ENCODE data around the gene INPP4B.

Gene INPP4B

GRCh38 chr4:142741995-142742394, 104.1 kb downstream of the INPP4B start:
- no peak for DNase-seq (ENCODE audit: low read depth in 2 of 2, low spot score in 1 of 2)

- DNase-seq (ENCODE audit: low read depth in 2 of 2, low spot score in 1 of 2) = no peak
Observed at GRCh38 chr4:142728233-142728632, 117.9 kb downstream of the INPP4B start.

GRCh38 chr4:142727149-142727548, 119.0 kb downstream of the INPP4B start:
- DNase-seq (ENCODE audit: low read depth in 2 of 2, low spot score in 1 of 2) = no peak

GRCh38 chr4:142725886-142726285, 120.2 kb downstream of the INPP4B start:
- DNase-seq (ENCODE audit: low read depth in 2 of 2, low spot score in 1 of 2) = no peak

- no peak for DNase-seq (ENCODE audit: low read depth in 2 of 2, low spot score in 1 of 2)
Observed at GRCh38 chr4:142721187-142721586, 124.9 kb downstream of the INPP4B start.

- no peak for DNase-seq (ENCODE audit: low read depth in 2 of 2, low spot score in 1 of 2)
Observed at GRCh38 chr4:142719854-142720541, 126.1 kb downstream of the INPP4B start.

DNA sequence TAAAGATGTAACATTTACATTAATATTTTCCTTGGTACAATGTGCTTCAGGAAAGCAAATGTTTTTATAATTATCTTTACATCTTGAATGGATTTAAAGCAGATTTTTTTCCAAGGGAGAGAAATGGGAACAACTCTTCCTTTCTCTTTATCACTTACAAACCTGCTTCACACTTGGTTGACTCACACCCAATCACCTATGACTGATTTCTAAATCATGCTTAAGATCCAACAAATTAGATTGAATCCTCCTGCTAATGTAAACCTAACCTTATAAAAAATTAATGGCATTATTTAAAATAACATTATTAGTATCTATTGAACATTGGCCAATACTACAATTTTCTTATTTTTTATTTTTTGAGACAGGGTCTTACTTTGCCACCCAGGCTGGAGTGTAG, 127.1 kb downstream of the INPP4B start:
- no peak for DNase-seq (ENCODE audit: low read depth in 2 of 2, low spot score in 1 of 2)

- DNase-seq (ENCODE audit: low read depth in 2 of 2, low spot score in 1 of 2) = no peak
Observed at GRCh38 chr4:142715727-142716126, 130.4 kb downstream of the INPP4B start.

DNA sequence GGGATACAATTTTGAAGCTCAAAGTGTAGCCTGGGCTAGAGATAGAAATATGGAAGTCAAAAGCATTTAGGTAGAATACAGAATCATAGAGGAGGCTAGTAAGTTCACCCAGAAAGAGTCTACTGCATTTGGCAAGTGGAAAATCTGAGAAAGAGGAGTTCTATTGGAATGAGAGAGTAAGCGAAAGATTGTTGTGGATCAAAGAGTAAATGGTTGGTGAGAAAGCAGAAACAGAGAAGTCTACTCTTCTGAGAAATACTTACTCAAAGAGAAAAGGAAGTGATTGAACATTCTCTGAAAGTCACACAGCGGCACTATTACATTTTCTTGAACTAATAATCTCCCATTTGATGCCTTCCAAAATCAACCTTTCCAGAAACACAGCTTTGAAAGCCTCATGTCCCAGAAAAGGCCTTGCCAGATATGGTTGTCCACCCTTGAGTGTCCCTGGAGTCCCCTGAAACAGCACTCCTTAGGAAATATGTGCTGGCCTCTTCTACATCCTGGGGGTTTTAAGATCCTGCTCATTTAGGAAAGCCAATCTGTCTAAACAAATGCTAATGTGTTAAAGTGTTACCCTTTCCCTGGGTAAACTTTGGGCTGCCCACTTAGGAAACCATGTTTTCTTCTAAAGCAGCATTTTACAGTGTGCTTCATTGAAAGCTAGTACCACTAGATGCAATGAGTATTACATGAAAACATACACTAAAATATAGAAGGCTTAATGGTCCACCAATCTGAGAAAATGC, 132.6 kb downstream of the INPP4B start:
- DNase-seq (ENCODE audit: low read depth in 2 of 2, low spot score in 1 of 2) = no peak

DNA sequence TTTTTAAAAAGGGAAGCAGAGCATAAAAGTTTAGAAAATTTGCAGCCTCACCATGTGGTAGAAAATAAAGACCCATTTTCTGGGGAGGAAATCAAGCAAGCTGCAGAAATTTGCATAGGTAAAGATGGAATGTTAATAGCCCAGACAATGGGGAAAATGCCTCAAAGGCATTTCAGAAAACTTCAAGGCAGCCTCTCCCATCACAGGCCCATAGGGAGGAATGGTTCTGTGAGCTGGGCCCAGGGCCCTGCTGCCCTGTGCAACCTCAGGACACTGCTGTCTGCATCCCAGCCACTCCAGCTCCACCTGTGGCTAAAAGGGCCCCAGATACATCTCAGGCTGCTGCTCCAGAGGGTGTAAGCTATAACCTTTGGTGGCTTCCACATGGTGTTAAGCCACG, 137.9 kb downstream of the INPP4B start:
- DNase-seq (ENCODE audit: low read depth in 2 of 2, low spot score in 1 of 2) = no peak

DNA sequence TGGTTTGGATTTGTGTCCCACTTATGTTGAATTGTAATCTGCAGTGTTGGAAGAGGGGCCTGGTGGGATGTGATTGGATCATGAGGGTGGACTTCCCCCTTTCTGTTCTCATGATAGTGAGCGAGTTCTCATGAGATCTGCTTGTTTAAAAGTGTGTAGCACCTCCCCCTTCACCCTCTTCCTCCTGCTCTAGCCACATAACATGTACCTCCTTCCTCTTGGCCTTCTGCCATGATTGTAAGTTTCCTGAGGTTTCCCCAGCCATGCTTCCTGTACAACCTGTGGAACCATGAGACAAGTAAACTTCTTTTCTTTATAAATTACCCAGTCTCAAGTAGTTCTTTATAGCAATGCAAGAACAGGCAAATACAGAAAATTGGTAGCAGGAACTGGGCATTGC, 138.7 kb downstream of the INPP4B start:
- no peak for DNase-seq (ENCODE audit: low read depth in 2 of 2, low spot score in 1 of 2)

DNA sequence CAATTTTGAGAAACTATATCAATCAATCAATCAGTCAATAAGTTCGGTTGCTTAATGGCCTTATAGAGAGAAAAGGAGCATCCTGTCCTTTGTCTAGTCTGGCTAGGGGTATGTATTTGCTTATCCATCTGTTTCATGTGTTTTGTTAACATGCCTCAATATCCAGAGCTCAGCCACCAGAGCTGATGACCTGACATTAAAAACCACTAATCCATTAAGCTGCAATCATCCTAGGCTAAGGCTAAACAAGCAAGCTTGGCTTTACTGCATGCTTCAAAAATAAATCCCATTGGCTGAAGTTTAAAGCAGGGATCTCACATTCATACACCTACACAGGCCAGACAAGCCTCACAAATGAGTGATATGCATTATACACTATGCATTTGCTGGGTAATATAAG, 139.7 kb downstream of the INPP4B start:
- no peak for DNase-seq (ENCODE audit: low read depth in 2 of 2, low spot score in 1 of 2)

GRCh38 chr4:142705820-142706219, 140.3 kb downstream of the INPP4B start:
- DNase-seq (ENCODE audit: low read depth in 2 of 2, low spot score in 1 of 2) = no peak

DNA sequence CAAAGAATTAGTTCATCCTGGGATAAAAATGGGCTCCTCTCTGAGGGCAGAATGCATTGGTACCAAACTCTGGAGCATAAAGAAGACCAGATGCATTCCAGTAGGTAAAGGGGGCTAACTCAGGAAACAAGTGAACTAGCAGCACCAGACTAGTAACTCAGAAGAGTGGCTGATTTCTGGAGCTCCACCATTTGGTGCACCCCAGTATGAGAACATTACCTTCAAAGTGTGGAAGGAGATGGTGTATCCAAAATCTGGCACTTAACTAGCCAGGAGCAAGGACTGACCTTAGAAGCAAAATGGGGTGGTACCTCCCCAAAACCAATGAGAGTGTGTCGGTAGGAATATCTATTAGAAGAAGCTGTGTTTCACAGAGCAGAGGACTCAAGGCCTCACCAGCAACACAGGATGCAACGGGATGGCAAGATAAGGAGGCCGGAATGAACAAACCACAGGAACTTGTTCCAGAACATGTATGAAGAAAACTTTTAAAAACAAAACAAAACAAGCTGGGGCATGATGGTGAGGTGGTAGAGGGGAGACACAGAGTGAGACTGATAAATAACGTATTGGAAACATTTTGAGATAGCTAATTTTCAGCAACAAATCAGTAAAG, 142.3 kb downstream of the INPP4B start:
- no peak for DNase-seq (ENCODE audit: low read depth in 2 of 2, low spot score in 1 of 2)

DNA sequence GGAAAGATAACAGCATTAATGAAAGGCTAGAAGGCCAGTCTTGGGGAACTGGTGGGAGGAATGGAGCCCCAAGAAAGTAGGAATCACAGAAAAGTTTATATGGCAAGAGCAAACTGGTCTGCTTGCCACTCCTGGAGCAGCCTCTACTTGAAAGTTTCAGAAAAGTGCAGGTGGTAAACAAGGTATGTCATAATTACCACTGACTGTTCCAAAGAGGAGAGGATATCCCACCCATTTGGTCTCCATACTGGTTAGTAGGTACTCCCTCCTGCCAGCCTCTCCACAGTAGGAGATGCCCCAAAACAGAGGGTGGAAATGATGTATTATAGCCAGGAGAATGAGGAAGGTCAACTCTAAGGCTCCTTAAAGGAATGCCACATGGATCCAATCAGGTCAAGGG, 145.1 kb downstream of the INPP4B start:
- no peak for DNase-seq (ENCODE audit: low read depth in 2 of 2, low spot score in 1 of 2)

DNA sequence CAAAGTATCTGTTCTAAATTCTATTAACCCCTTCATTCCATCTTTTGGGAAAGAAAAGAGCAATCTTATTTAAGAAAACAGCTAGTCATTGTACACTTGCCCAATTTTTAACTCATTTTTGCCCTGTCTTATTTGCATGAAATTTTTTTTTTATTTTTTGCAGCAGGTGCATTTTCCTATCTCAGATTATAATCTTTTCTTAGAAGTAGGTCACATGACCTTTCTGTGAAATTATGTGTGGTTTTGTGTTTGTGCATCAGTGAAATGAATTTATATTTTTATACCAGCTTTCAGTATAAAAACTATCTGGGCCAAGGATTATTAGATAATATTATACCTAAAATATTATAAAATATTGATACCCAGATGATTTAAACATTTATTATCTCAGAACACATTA, 145.6 kb downstream of the INPP4B start:
- DNase-seq (ENCODE audit: low read depth in 2 of 2, low spot score in 1 of 2) = no peak

- no peak for DNase-seq (ENCODE audit: low read depth in 2 of 2, low spot score in 1 of 2)
Observed at GRCh38 chr4:142698552-142698951, 147.5 kb downstream of the INPP4B start.

DNA sequence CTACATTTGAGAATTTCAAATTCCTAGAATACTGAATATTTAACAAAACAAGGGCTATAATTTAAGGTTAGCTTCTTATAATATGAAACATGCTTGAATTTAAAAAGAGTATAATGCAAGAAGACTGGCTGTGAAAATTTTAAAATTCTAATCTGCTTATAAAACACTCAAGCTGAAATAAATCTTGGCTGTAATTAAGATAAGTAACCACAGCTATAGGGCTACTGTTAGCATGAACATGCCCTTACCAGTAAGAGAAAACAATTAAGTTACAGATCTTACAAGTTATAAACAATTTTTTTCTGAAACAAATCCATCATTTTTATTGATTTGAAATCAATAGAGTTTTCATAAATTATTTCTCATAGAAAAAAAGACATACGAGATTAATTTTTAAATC, 148.2 kb downstream of the INPP4B start:
- no peak for DNase-seq (ENCODE audit: low read depth in 2 of 2, low spot score in 1 of 2)

DNA sequence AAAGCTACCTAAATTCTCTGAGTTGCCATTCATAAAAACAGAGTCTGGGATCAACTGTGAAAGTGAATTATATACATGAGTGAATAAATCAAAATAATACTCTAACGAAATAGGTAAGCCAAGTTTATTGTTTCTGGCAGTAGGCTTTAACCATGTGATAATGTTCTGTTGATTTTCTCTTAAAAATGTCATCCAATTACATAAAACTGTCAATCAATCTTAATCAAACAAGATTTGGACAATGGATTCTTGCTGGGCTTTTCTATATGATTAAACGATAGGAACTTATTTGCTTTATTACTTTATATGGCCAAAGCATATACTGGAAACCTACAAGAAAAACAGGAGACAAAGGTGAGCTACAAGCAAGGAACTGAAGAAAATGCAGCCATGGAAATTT, 148.8 kb downstream of the INPP4B start:
- DNase-seq (ENCODE audit: low read depth in 2 of 2, low spot score in 1 of 2) = no peak

GRCh38 chr4:142696334-142697122, 149.6 kb downstream of the INPP4B start:
- DNase-seq (ENCODE audit: low read depth in 2 of 2, low spot score in 1 of 2) = no peak

DNA sequence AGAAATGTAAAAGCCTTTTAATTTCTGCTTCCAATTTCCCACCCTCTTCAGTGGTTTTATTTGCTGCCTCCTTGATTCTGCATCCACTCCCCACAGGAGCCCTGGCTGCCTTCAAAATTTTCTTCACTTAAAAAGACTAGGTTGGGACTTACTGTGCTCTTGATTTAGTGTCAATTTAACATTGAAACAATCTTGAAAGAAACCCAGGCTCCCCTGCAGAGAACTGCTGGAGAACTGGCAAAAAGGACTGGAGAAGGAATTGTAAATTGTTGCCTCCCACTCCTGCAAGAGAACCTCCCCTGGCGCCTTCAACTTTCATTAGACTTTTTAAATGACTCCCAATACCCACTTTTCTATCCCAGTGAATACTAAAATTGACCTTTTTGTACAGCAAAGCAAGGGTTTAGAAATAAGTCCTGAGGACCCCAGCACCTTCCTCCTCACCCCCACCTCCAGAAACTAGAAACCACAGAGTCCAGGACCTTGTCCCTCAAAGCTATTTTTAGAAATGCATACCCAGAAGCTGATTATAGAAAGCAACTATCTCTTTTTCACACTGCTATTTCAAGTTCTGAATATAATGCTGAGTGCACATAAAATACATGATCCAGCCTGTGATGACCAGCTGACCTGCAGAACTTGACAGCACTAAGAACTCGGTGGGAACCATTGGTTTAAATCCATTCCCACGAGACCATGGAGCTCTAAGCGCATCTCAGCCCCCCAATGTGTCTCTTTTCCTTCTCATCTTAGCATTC, 155.5 kb downstream of the INPP4B start:
- no peak for DNase-seq (ENCODE audit: low read depth in 2 of 2, low spot score in 1 of 2)

Data from stimulated activated CD8-positive, alpha-beta memory T cell treated with anti-CD3 and anti-CD28 coated beads, Interleukin-4, amount 100 ng/mL, for 1 hour (primary cell).